Fibroblast of gingiva (primary cell): ENCODE measurements around the gene ILDR1.
"Not testable (repeated sequence)": the region's sequence is repeated elsewhere in the genome, so short reads cannot be mapped to it uniquely, and the experiment has no call there.

Experiments
- DNase-seq: peaks from one replicate; pipeline ENCODE4 v3.0.0-alpha.2; 2011; ENCODE audit warnings: low read depth

The ILDR1 gene

DNA sequence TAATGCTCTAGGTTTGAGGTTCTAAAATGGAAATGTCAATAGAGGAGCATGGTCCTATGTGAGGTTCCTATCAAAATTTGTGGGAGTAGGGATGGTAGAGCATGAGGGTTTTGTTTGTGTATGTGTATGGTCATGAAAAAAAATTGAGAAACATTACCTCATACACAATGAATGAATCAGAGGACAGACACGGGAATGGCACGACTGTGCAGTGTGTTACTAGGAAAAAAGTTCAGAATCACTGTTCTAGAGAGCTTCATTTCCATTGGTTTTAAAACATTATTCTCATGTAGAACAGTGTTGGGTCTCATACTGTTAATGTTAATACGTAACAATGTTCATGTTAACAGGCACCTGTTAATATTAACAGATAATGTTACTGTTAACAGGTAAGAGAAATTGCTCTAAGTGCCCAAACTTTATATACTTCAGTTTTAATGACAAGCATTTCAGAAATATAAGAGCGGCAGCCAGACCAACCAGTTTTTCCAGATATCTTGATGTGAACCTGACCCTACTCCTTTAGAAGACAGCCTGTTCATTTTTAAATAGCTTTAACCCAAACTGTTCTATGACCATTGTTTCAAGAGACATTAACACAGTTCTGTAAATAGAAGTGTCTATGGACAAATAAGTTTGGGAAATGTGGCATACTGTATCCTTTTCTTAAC, 79.8 kb downstream of the ILDR1 start:
- DNase-seq, result no peak

- no peak for DNase-seq
These were observed 80.5 kb downstream of the ILDR1 start for GRCh38 chr3:121941592-121941991.

GRCh38 chr3:121938141-121938855, 83.7 kb downstream of the ILDR1 start:
- DNase-seq, result not testable (repeated sequence)
